ENCODE results near the gene ACTR2.

ACTR2 gene

GRCh38 chr2:65311596-65311995, 84.0 kb downstream of the ACTR2 start:
- Histone ChIP-seq H3K18ac (ENCODE audit: low read length) (no peak overlapping the region), H2BK120ac (ENCODE audit: insufficient read depth, low read length, poor library complexity) (no peak overlapping the region), H3K27ac (ENCODE audit: low read depth, low read length) (no peak overlapping the region), H2AK5ac (ENCODE audit: low read length) (no peak overlapping the region), H3K36me3 (ENCODE audit: control insufficient read depth in 1 of 2, insufficient read depth in 2 of 2, low read length in 2 of 2) (peaks cover 7 to 13% of the 10 kb centered on the region in 2 experiments), H3K4ac (ENCODE audit: low read depth, low read length) (no peak overlapping the region), H3K4me1 (ENCODE audit: control insufficient read depth in 1 of 2, insufficient read depth in 2 of 2, low read length in 2 of 2) (peaks cover 11 to 17% of the 10 kb centered on the region in 2 experiments), H2BK12ac (ENCODE audit: low read length) (no peak overlapping the region), H2BK5ac (ENCODE audit: low read depth, low read length, poor library complexity) (no peak overlapping the region), H4K12ac (ENCODE audit: low read depth, low read length) (no peak overlapping the region), H3K79me1 (ENCODE audit: low read length) (peaks cover 3% of the 10 kb centered on the region), H3K79me2 (ENCODE audit: control insufficient read depth, insufficient read depth, low read length, poor library complexity) (no peaks in the 10 kb centered on the region), H3K4me3 (ENCODE audit: low read depth, low read length) (no peak overlapping the region), H4K8ac (ENCODE audit: low read depth, low read length) (no peak overlapping the region), H3K27me3 (ENCODE audit: insufficient read depth, low read length) (no peaks in the 10 kb centered on the region), H3K23ac (ENCODE audit: low read length) (no peak overlapping the region), H3K9me3 (ENCODE audit: insufficient read depth, low read depth, low read length) (no peaks in the 10 kb centered on the region), H3K4me2 (ENCODE audit: low read length) (no peak overlapping the region), H3K14ac (ENCODE audit: low read length) (no peak overlapping the region), H3K9ac (ENCODE audit: low read length) (no peak overlapping the region), H4K91ac (ENCODE audit: low read depth, low read length) (no peak overlapping the region), H2AFZ (ENCODE audit: insufficient read depth, low read length, poor library complexity) (no peak overlapping the region)
- no peak for DNase-seq
- no CpG with 5 or more reads among the region's 7 CpGs for WGBS (ENCODE audit: extremely low coverage, insufficient coverage, insufficient read length)

- Histone ChIP-seq H3K9me3 (ENCODE audit: insufficient read depth, low read depth, low read length) (no peaks in the 10 kb centered on the region), H2BK5ac (ENCODE audit: low read depth, low read length, poor library complexity) (no peak overlapping the region), H3K14ac (ENCODE audit: low read length) (no peak overlapping the region), H3K18ac (ENCODE audit: low read length) (no peak overlapping the region), H4K8ac (ENCODE audit: low read depth, low read length) (no peak overlapping the region), H2BK120ac (ENCODE audit: insufficient read depth, low read length, poor library complexity) (no peak overlapping the region), H4K91ac (ENCODE audit: low read depth, low read length) (no peak overlapping the region), H2AK5ac (ENCODE audit: low read length) (no peak overlapping the region), H3K79me2 (ENCODE audit: control insufficient read depth, insufficient read depth, low read length, poor library complexity) (no peaks in the 10 kb centered on the region), H3K4me2 (ENCODE audit: low read length) (no peak overlapping the region), H3K36me3 (ENCODE audit: control insufficient read depth in 1 of 2, insufficient read depth in 2 of 2, low read length in 2 of 2) (peaks cover 7 to 13% of the 10 kb centered on the region in 2 experiments), H3K4me1 (ENCODE audit: control insufficient read depth in 1 of 2, insufficient read depth in 2 of 2, low read length in 2 of 2) (peaks cover 15 to 20% of the 10 kb centered on the region in 2 experiments), H3K27me3 (ENCODE audit: insufficient read depth, low read length) (no peaks in the 10 kb centered on the region), H3K27ac (ENCODE audit: low read depth, low read length) (no peak overlapping the region), H3K4me3 (ENCODE audit: low read depth, low read length) (no peak overlapping the region), H3K9ac (ENCODE audit: low read length) (no peak overlapping the region), H3K4ac (ENCODE audit: low read depth, low read length) (no peak overlapping the region), H2BK12ac (ENCODE audit: low read length) (no peak overlapping the region), H4K12ac (ENCODE audit: low read depth, low read length) (no peak overlapping the region), H3K23ac (ENCODE audit: low read length) (no peak overlapping the region), H2AFZ (ENCODE audit: insufficient read depth, low read length, poor library complexity) (no peak overlapping the region), H3K79me1 (ENCODE audit: low read length) (peaks cover 5% of the 10 kb centered on the region)
- no peak for DNase-seq
- WGBS (ENCODE audit: extremely low coverage, insufficient coverage, insufficient read length), result no CpG with 5 or more reads among the region's 52 CpGs
Measured at GRCh38 chr2:65313126-65313953, 85.7 kb downstream of the ACTR2 start.

- Histone ChIP-seq H3K4ac (ENCODE audit: low read depth, low read length) (no peak overlapping the region), H4K8ac (ENCODE audit: low read depth, low read length) (no peak overlapping the region), H3K36me3 (ENCODE audit: control insufficient read depth in 1 of 2, insufficient read depth in 2 of 2, low read length in 2 of 2) (peaks cover 7 to 13% of the 10 kb centered on the region in 2 experiments), H3K27ac (ENCODE audit: low read depth, low read length) (no peak overlapping the region), H2BK120ac (ENCODE audit: insufficient read depth, low read length, poor library complexity) (no peak overlapping the region), H2AK5ac (ENCODE audit: low read length) (no peak overlapping the region), H3K79me2 (ENCODE audit: control insufficient read depth, insufficient read depth, low read length, poor library complexity) (no peaks in the 10 kb centered on the region), H3K23ac (ENCODE audit: low read length) (no peak overlapping the region), H4K91ac (ENCODE audit: low read depth, low read length) (no peak overlapping the region), H3K27me3 (ENCODE audit: insufficient read depth, low read length) (no peaks in the 10 kb centered on the region), H3K14ac (ENCODE audit: low read length) (no peak overlapping the region), H2BK12ac (ENCODE audit: low read length) (no peak overlapping the region), H4K12ac (ENCODE audit: low read depth, low read length) (no peak overlapping the region), H3K18ac (ENCODE audit: low read length) (no peak overlapping the region), H3K4me1 (ENCODE audit: control insufficient read depth in 1 of 2, insufficient read depth in 2 of 2, low read length in 2 of 2) (peaks cover 15 to 20% of the 10 kb centered on the region in 2 experiments), H3K79me1 (ENCODE audit: low read length) (peaks cover 5% of the 10 kb centered on the region), H2BK5ac (ENCODE audit: low read depth, low read length, poor library complexity) (no peak overlapping the region), H2AFZ (ENCODE audit: insufficient read depth, low read length, poor library complexity) (no peak overlapping the region), H3K4me2 (ENCODE audit: low read length) (no peak overlapping the region), H3K9me3 (ENCODE audit: insufficient read depth, low read depth, low read length) (no peaks in the 10 kb centered on the region), H3K4me3 (ENCODE audit: low read depth, low read length) (no peak overlapping the region), H3K9ac (ENCODE audit: low read length) (no peak overlapping the region)
- no CpG with 5 or more reads among the region's 24 CpGs for WGBS (ENCODE audit: extremely low coverage, insufficient coverage, insufficient read length)
- DNase-seq, result no peak
Measured at GRCh38 chr2:65313954-65314256, 86.3 kb downstream of the ACTR2 start.

GRCh38 chr2:65314801-65315441, 87.3 kb downstream of the ACTR2 start:
- Histone ChIP-seq H2AFZ (ENCODE audit: insufficient read depth, low read length, poor library complexity) (no peak overlapping the region), H3K23ac (ENCODE audit: low read length) (no peak overlapping the region), H3K9ac (ENCODE audit: low read length) (no peak overlapping the region), H3K4me1 (ENCODE audit: control insufficient read depth in 1 of 2, insufficient read depth in 2 of 2, low read length in 2 of 2) (peaks cover 14 to 20% of the 10 kb centered on the region in 2 experiments), H3K4me3 (ENCODE audit: low read depth, low read length) (no peak overlapping the region), H3K27me3 (ENCODE audit: insufficient read depth, low read length) (no peaks in the 10 kb centered on the region), H3K79me2 (ENCODE audit: control insufficient read depth, insufficient read depth, low read length, poor library complexity) (no peaks in the 10 kb centered on the region), H3K27ac (ENCODE audit: low read depth, low read length) (no peak overlapping the region), H4K8ac (ENCODE audit: low read depth, low read length) (no peak overlapping the region), H3K4ac (ENCODE audit: low read depth, low read length) (no peak overlapping the region), H3K36me3 (ENCODE audit: control insufficient read depth in 1 of 2, insufficient read depth in 2 of 2, low read length in 2 of 2) (peaks cover 7 to 13% of the 10 kb centered on the region in 2 experiments), H3K14ac (ENCODE audit: low read length) (no peak overlapping the region), H2BK12ac (ENCODE audit: low read length) (no peak overlapping the region), H3K4me2 (ENCODE audit: low read length) (no peak overlapping the region), H2BK5ac (ENCODE audit: low read depth, low read length, poor library complexity) (no peak overlapping the region), H3K9me3 (ENCODE audit: insufficient read depth, low read depth, low read length) (no peaks in the 10 kb centered on the region), H3K79me1 (ENCODE audit: low read length) (peaks cover 11% of the 10 kb centered on the region), H3K18ac (ENCODE audit: low read length) (no peak overlapping the region), H2BK120ac (ENCODE audit: insufficient read depth, low read length, poor library complexity) (no peak overlapping the region), H2AK5ac (ENCODE audit: low read length) (no peak overlapping the region), H4K12ac (ENCODE audit: low read depth, low read length) (no peak overlapping the region), H4K91ac (ENCODE audit: low read depth, low read length) (no peak overlapping the region)
- no peak for DNase-seq
- no CpG with 5 or more reads among the region's 8 CpGs for WGBS (ENCODE audit: extremely low coverage, insufficient coverage, insufficient read length)
